ENCODE data around the gene TRIM9. TPM values are rescaled to one million over a fixed set of nuclear protein-coding genes. Genes with fewer than 3 reads are reported as not detected.
A peak's percentile ranks its signal among the peaks of the same experiment; 100 is the strongest.

The TRIM9 gene
- total and polyA plus RNA-seq, 2 donors (not counting 1 experiment from before 2014, with no cell fraction given), result 0.10 to 0.50 TPM

GRCh38 chr14:51139121-51139681 is 44.3 kb upstream of the TRIM9 start:
- DNase-seq (ENCODE audit: low read depth in 2 of 2), result peak in 1 of 2 donors; percentile 19
- H3K27ac ChIP-seq (ENCODE audit: insufficient read depth, low read length), result no peak overlapping the region
- H4K20me1 ChIP-seq (ENCODE audit: control insufficient read depth, extremely low read depth, insufficient read depth, low read length), result no peaks in the 10 kb centered on the region
- peaks cover 10% of the 10 kb centered on the region for H3K27me3 ChIP-seq (ENCODE audit: control insufficient read depth, insufficient read depth, low read length)
- no peaks in the 10 kb centered on the region for H3K79me2 ChIP-seq (ENCODE audit: control insufficient read depth, insufficient read depth, low read length)
- no peaks in the 10 kb centered on the region for H3K4me1 ChIP-seq (ENCODE audit: control insufficient read depth, extremely low read depth, insufficient read depth, low read length)
- H3K9ac ChIP-seq (ENCODE audit: insufficient read depth, low read length), result no peak overlapping the region
- no peak overlapping the region for H2AFZ ChIP-seq (ENCODE audit: low read length)
- no peak overlapping the region for H3K4me2 ChIP-seq (ENCODE audit: extremely low read depth, insufficient read depth, low read length)
- no peak for TF ChIP-seq CTCF (conservative IDR thresholded peaks at IDR 0.05 in 1 of 2, IDR thresholded peaks at IDR 0.05 in 1 of 2; ENCODE audit: low read depth in 1 of 2, low read length in 2 of 2)
- no peak for TF ChIP-seq EZH2 (IDR thresholded peaks at IDR 0.05; ENCODE audit: low read length, missing control alignments)
- H3K4me3 ChIP-seq (replicated peaks in 1 of 4; ENCODE audit: control extremely low read depth in 1 of 4, insufficient read depth in 1 of 4, low read depth in 3 of 4, low read length in 4 of 4), result no peak overlapping the region
- no peaks in the 10 kb centered on the region for H3K9me3 ChIP-seq (ENCODE audit: control insufficient read depth, insufficient read depth, low read depth, low read length)
- H3K36me3 ChIP-seq (ENCODE audit: control insufficient read depth, insufficient read depth, low read length), result no peaks in the 10 kb centered on the region

- no peak for DNase-seq (ENCODE audit: low read depth in 2 of 2)
These were observed 43.6 kb upstream of the TRIM9 start for GRCh38 chr14:51138404-51139103.

GRCh38 chr14:51131516-51131915 is 36.6 kb upstream of the TRIM9 start:
- Histone ChIP-seq H3K79me2 (ENCODE audit: control insufficient read depth, insufficient read depth, low read length) (no peaks in the 10 kb centered on the region), H3K4me1 (ENCODE audit: control insufficient read depth, extremely low read depth, insufficient read depth, low read length) (no peaks in the 10 kb centered on the region), H3K27me3 (ENCODE audit: control insufficient read depth, insufficient read depth, low read length) (peaks cover 5% of the 10 kb centered on the region), H2AFZ (ENCODE audit: low read length) (no peak overlapping the region), H3K9me3 (ENCODE audit: control insufficient read depth, insufficient read depth, low read depth, low read length) (no peaks in the 10 kb centered on the region), H3K27ac (ENCODE audit: insufficient read depth, low read length) (no peak overlapping the region), H3K36me3 (ENCODE audit: control insufficient read depth, insufficient read depth, low read length) (no peaks in the 10 kb centered on the region), H3K4me2 (ENCODE audit: extremely low read depth, insufficient read depth, low read length) (no peak overlapping the region), H3K4me3 (replicated peaks in 1 of 4; ENCODE audit: control extremely low read depth in 1 of 4, insufficient read depth in 1 of 4, low read depth in 3 of 4, low read length in 4 of 4) (no peak overlapping the region), H3K9ac (ENCODE audit: insufficient read depth, low read length) (no peak overlapping the region), H4K20me1 (ENCODE audit: control insufficient read depth, extremely low read depth, insufficient read depth, low read length) (no peaks in the 10 kb centered on the region)
- DNase-seq (ENCODE audit: low read depth in 2 of 2), result no peak
- TF ChIP-seq EZH2 (IDR thresholded peaks at IDR 0.05; ENCODE audit: low read length, missing control alignments), result no peak
- TF ChIP-seq CTCF (conservative IDR thresholded peaks at IDR 0.05 in 1 of 2, IDR thresholded peaks at IDR 0.05 in 1 of 2; ENCODE audit: low read depth in 1 of 2, low read length in 2 of 2), result no peak

More at GRCh38 chr14:51138404-51139103, 43.6 kb upstream of the TRIM9 start:
- Histone ChIP-seq H3K9me3 (ENCODE audit: control insufficient read depth, insufficient read depth, low read depth, low read length) (no peaks in the 10 kb centered on the region), H3K79me2 (ENCODE audit: control insufficient read depth, insufficient read depth, low read length) (no peaks in the 10 kb centered on the region), H2AFZ (ENCODE audit: low read length) (no peak overlapping the region), H3K4me2 (ENCODE audit: extremely low read depth, insufficient read depth, low read length) (no peak overlapping the region), H3K4me1 (ENCODE audit: control insufficient read depth, extremely low read depth, insufficient read depth, low read length) (no peaks in the 10 kb centered on the region), H3K4me3 (replicated peaks in 1 of 4; ENCODE audit: control extremely low read depth in 1 of 4, insufficient read depth in 1 of 4, low read depth in 3 of 4, low read length in 4 of 4) (no peak overlapping the region), H3K27ac (ENCODE audit: insufficient read depth, low read length) (no peak overlapping the region), H3K27me3 (ENCODE audit: control insufficient read depth, insufficient read depth, low read length) (peaks cover 10% of the 10 kb centered on the region), H3K9ac (ENCODE audit: insufficient read depth, low read length) (no peak overlapping the region), H3K36me3 (ENCODE audit: control insufficient read depth, insufficient read depth, low read length) (no peaks in the 10 kb centered on the region), H4K20me1 (ENCODE audit: control insufficient read depth, extremely low read depth, insufficient read depth, low read length) (no peaks in the 10 kb centered on the region)
- TF ChIP-seq EZH2 (IDR thresholded peaks at IDR 0.05; ENCODE audit: low read length, missing control alignments), result no peak
- TF ChIP-seq CTCF (conservative IDR thresholded peaks at IDR 0.05 in 1 of 2, IDR thresholded peaks at IDR 0.05 in 1 of 2; ENCODE audit: low read depth in 1 of 2, low read length in 2 of 2), result no peak
